HG03558 (cell line): ENCODE results near the gene TBXAS1.

Source experiments
- ATAC-seq: cut with Tn5 transposase; IDR thresholded peaks from one replicate; pipeline ENCODE4 v1.9.1; 2021; ENCODE audit warnings: moderate number of reproducible peaks; ENCODE audit not compliant: unreplicated experiment; ENCODE audit errors: extremely low read depth

The TBXAS1 gene

GRCh38 chr7:140013676-140014075 lies 184.6 kb downstream of the TBXAS1 start:
- ATAC-seq = no peak

- no peak for ATAC-seq
Observed at GRCh38 chr7:140014123-140014522, 185.1 kb downstream of the TBXAS1 start.

GRCh38 chr7:140015471-140015970 lies 186.5 kb downstream of the TBXAS1 start:
- ATAC-seq = no peak

- no peak for ATAC-seq
Observed at GRCh38 chr7:140016540-140016939, 187.5 kb downstream of the TBXAS1 start.

GRCh38 chr7:140017034-140017433 lies 188.0 kb downstream of the TBXAS1 start:
- no peak for ATAC-seq

- no peak for ATAC-seq
Observed at GRCh38 chr7:140017543-140017942, 188.5 kb downstream of the TBXAS1 start.

GRCh38 chr7:140018125-140019043 lies 189.3 kb downstream of the TBXAS1 start:
- no peak for ATAC-seq

- no peak for ATAC-seq
Observed at GRCh38 chr7:140019172-140019571, 190.1 kb downstream of the TBXAS1 start.

GRCh38 chr7:140019606-140020005 lies 190.5 kb downstream of the TBXAS1 start:
- no peak for ATAC-seq

GRCh38 chr7:140021603-140022002 lies 192.5 kb downstream of the TBXAS1 start:
- no peak for ATAC-seq

- no peak for ATAC-seq
Observed at GRCh38 chr7:140022582-140023211, 193.6 kb downstream of the TBXAS1 start.

GRCh38 chr7:140023728-140024127 lies 194.7 kb downstream of the TBXAS1 start:
- ATAC-seq = no peak

- no peak for ATAC-seq
Observed at GRCh38 chr7:140024585-140024984, 195.5 kb downstream of the TBXAS1 start.

- ATAC-seq = no peak
Observed at GRCh38 chr7:140025241-140025640, 196.2 kb downstream of the TBXAS1 start.

GRCh38 chr7:140025814-140026433 lies 196.9 kb downstream of the TBXAS1 start:
- ATAC-seq = no peak

- no peak for ATAC-seq
Observed at GRCh38 chr7:140026935-140027334, 197.9 kb downstream of the TBXAS1 start.

- no peak for ATAC-seq
Observed at GRCh38 chr7:140027858-140028257, 198.8 kb downstream of the TBXAS1 start.

- no peak for ATAC-seq
Observed at GRCh38 chr7:140028311-140028710, 199.2 kb downstream of the TBXAS1 start.

- no peak for ATAC-seq
Observed at GRCh38 chr7:140029072-140029471, 200.0 kb downstream of the TBXAS1 start.

- ATAC-seq = no peak
Observed at GRCh38 chr7:140031364-140031763, 202.3 kb downstream of the TBXAS1 start.

GRCh38 chr7:140033036-140033435 lies 204.0 kb downstream of the TBXAS1 start:
- ATAC-seq = no peak
